Measurements from ENCODE around the gene NPEPL1.

DNA sequence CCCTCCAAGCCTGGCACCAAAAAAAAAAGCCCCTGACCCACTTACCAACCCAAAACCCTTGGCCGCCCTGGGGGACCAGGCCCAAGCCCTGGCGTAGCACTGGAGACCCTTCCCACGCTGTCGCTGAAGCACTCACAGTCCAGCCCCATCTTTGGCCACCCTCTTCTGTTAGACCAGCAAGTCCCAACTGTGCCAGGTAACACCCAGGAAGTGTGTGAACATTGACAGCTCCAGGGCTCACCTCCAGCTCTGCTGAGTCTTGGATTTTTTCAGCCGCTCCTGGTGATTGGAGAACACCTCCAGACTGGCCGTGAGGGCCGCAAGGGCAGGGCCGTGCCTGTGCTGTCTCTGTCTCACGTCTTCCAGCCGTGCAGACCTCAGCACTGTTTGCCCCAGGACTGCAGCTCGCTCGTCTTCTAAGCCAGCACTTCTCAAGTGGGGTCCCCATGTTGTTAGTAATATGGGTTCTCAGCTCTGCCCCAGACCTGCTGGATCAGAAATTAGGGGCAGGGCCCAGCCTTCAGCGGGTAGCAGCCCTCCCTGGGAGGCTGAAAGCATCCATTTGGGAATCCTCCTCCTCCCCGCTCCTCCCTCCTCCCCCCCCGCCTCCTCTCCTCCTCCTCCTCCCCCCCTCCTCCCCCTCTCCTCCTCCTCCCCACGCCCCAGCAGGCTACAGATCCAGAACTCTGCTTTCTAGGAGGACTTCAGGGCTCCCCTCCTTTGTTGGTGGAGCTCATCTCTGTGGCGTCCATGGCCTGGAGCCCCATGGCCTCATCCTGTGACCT, 18.1 kb downstream of the NPEPL1 start:
- no peak for TF ChIP-seq POLR2AphosphoS5 (IDR thresholded peaks at IDR 0.05; ENCODE audit: insufficient read depth in 1 of 2, low read depth in 1 of 2)
- no peak for TF ChIP-seq POLR2A (IDR thresholded peaks at IDR 0.05)
- TF ChIP-seq, protein P1, sequence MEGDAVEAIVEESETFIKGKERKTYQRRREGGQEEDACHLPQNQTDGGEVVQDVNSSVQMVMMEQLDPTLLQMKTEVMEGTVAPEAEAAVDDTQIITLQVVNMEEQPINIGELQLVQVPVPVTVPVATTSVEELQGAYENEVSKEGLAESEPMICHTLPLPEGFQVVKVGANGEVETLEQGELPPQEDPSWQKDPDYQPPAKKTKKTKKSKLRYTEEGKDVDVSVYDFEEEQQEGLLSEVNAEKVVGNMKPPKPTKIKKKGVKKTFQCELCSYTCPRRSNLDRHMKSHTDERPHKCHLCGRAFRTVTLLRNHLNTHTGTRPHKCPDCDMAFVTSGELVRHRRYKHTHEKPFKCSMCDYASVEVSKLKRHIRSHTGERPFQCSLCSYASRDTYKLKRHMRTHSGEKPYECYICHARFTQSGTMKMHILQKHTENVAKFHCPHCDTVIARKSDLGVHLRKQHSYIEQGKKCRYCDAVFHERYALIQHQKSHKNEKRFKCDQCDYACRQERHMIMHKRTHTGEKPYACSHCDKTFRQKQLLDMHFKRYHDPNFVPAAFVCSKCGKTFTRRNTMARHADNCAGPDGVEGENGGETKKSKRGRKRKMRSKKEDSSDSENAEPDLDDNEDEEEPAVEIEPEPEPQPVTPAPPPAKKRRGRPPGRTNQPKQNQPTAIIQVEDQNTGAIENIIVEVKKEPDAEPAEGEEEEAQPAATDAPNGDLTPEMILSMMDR (IDR thresholded peaks at IDR 0.05) = no peak
